Type B pancreatic cell (in vitro differentiated cells): ENCODE data around the gene BMP8A. TPM values are rescaled to one million over a fixed set of nuclear protein-coding genes. Genes with fewer than 3 reads are reported as not detected.
"Not testable (repeated sequence)": the region's sequence is repeated elsewhere in the genome, so short reads cannot be mapped to it uniquely, and the experiment has no call there.

Source experiments
- DNase-seq: peaks from one replicate; pipeline ENCODE4 v3.0.0; 2021; ENCODE audit warnings: mixed read lengths; ENCODE audit not compliant: unreplicated experiment; ENCODE audit errors: extremely low spot score
- H3K27ac Mint-ChIP-seq: 2 replicates; pipeline ENCODE4 v1.8.0; 2021; ENCODE audit warnings: mild to moderate bottlenecking, mixed read lengths
- H3K27me3 Mint-ChIP-seq: 2 replicates; pipeline ENCODE4 v1.8.0; 2021; ENCODE audit warnings: mixed read lengths
- H3K36me3 Mint-ChIP-seq: 2 replicates; pipeline ENCODE4 v1.8.0; 2021; ENCODE audit warnings: mixed read lengths
- H3K4me1 Mint-ChIP-seq: one replicate; pipeline ENCODE4 v1.8.0; 2021; ENCODE audit warnings: mixed read lengths; ENCODE audit not compliant: unreplicated experiment
- H3K4me3 Mint-ChIP-seq: 2 replicates; pipeline ENCODE4 v1.8.0; 2021; ENCODE audit warnings: mild to moderate bottlenecking, mixed read lengths
- H3K9me3 Mint-ChIP-seq: 2 replicates; pipeline ENCODE4 v1.8.0; 2021; ENCODE audit warnings: mixed read lengths
- CTCF ChIP-seq: fragments of 200-600 bp; sonication (generic); conservative IDR thresholded peaks from 2 replicates; pipeline ENCODE4 v1.5.0; 2021; ENCODE audit warnings: antibody characterized with exemption, mild to moderate bottlenecking
- total RNA-seq: library from RNA; stranded (reverse); gene quantifications from 2 replicates; pipeline ENCODE4 v1.2.1, GENCODE V29; 2021; ENCODE audit warnings: low replicate concordance

BMP8A gene
- total RNA-seq, 1 donor from 2014 or later, result 1.1 TPM

- no peak overlapping the region for H3K4me3 Mint-ChIP-seq
- H3K36me3 Mint-ChIP-seq, result peaks cover 32% of the 10 kb centered on the region
- H3K27me3 Mint-ChIP-seq, result no peaks in the 10 kb centered on the region
- DNase-seq, result no peak
- no peak overlapping the region for H3K27ac Mint-ChIP-seq
- TF ChIP-seq CTCF, result no peak
- H3K4me1 Mint-ChIP-seq, result no peaks in the 10 kb centered on the region
- H3K9me3 Mint-ChIP-seq, result no peaks in the 10 kb centered on the region
These were observed 24.9 kb upstream of the BMP8A start for GRCh38 chr1:39466413-39467107.

GRCh38 chr1:39467108-39467720 lies 24.2 kb upstream of the BMP8A start:
- peaks cover 30% of the 10 kb centered on the region for H3K36me3 Mint-ChIP-seq

GRCh38 chr1:39469150-39469549 lies 22.3 kb upstream of the BMP8A start:
- Mint-ChIP-seq H3K4me1 (no peaks in the 10 kb centered on the region), H3K4me3 (no peak overlapping the region), H3K27ac (no peak overlapping the region), H3K36me3 (peaks cover 27% of the 10 kb centered on the region), H3K27me3 (no peaks in the 10 kb centered on the region), H3K9me3 (no peaks in the 10 kb centered on the region)
- TF ChIP-seq CTCF, result no peak
- no peak for DNase-seq

More at GRCh38 chr1:39467108-39467720, 24.2 kb upstream of the BMP8A start:
- not testable (repeated sequence) for H3K9me3 Mint-ChIP-seq, H3K4me3 Mint-ChIP-seq, H3K27ac Mint-ChIP-seq, H3K27me3 Mint-ChIP-seq, DNase-seq, H3K4me1 Mint-ChIP-seq

GRCh38 chr1:39470040-39470439 lies 21.4 kb upstream of the BMP8A start:
- no peak for TF ChIP-seq CTCF
- DNase-seq, result no peak
- H3K9me3 Mint-ChIP-seq, result no peaks in the 10 kb centered on the region
- no peaks in the 10 kb centered on the region for H3K4me1 Mint-ChIP-seq
- H3K27me3 Mint-ChIP-seq, result no peaks in the 10 kb centered on the region
- H3K4me3 Mint-ChIP-seq, result no peak overlapping the region
- peaks cover 31% of the 10 kb centered on the region for H3K36me3 Mint-ChIP-seq
- no peak overlapping the region for H3K27ac Mint-ChIP-seq

GRCh38 chr1:39472826-39473225 lies 18.6 kb upstream of the BMP8A start:
- H3K27ac Mint-ChIP-seq, result no peak overlapping the region
- no peaks in the 10 kb centered on the region for H3K27me3 Mint-ChIP-seq
- no peaks in the 10 kb centered on the region for H3K4me1 Mint-ChIP-seq
- H3K9me3 Mint-ChIP-seq, result no peaks in the 10 kb centered on the region
- no peak for DNase-seq
- H3K4me3 Mint-ChIP-seq, result no peak overlapping the region
- H3K36me3 Mint-ChIP-seq, result peaks cover 31% of the 10 kb centered on the region
- TF ChIP-seq CTCF, result no peak

- Mint-ChIP-seq H3K27ac (peak overlapping the region; percentile 64), H3K4me3 (no peak overlapping the region), H3K4me1 (no peaks in the 10 kb centered on the region), H3K36me3 (peaks cover 31% of the 10 kb centered on the region), H3K27me3 (no peaks in the 10 kb centered on the region), H3K9me3 (no peaks in the 10 kb centered on the region)
- no peak for DNase-seq
- no peak for TF ChIP-seq CTCF
These were observed 18.1 kb upstream of the BMP8A start for GRCh38 chr1:39473324-39473723.
